OCI-LY7 (cell line): ENCODE results near the gene CCNA1.

ENCODE experiments used
- CTCF ChIP-seq: fragments of 200-600 bp; sonication (generic); conservative IDR thresholded peaks from 2 replicates; pipeline ENCODE4 v1.5.1; 2014; ENCODE audit warnings: mild to moderate bottlenecking, antibody characterized with exemption, low read length, moderate library complexity, mixed read lengths
- EZH2phosphoT487 ChIP-seq: fragments of 200-600 bp; sonication (generic); IDR thresholded peaks from 2 replicates; pipeline ENCODE4 v1.6.1; 2018; ENCODE audit warnings: low read depth, borderline replicate concordance, mild to moderate bottlenecking, mixed run types, antibody characterized with exemption, low read length, moderate library complexity, mixed read lengths

GRCh38 chr13:36432106-36432544, at the start of gene CCNA1:
- TF ChIP-seq CTCF, result no peak
- TF ChIP-seq EZH2phosphoT487, result no peak
